ENCODE measurements around the gene TGM2. TPM values are rescaled to one million over a fixed set of nuclear protein-coding genes. Genes with fewer than 3 reads are reported as not detected.

TGM2 gene
- total and polyA plus RNA-seq, 9 of the 15 experiments (the other 6 are each of a cell fraction or from before 2014, with no cell fraction given): 5.5 to 78.5 (median 37.6) TPM

GRCh38 chr20:38143646-38144554, 21.2 kb downstream of the TGM2 start (continued):
- TF ChIP-seq TFE3 (CRISPR knock-in tag; IDR thresholded peaks at IDR 0.05) (no peak), MEF2A (IDR thresholded peaks at IDR 0.05; ENCODE audit: control insufficient read depth, low read depth, low read length) (0 out of 2 replicates have a peak, but pooled peaks have one; percentile 14), ZNF639 (CRISPR knock-in tag; conservative IDR thresholded peaks at IDR 0.05 in 1 of 2, IDR thresholded peaks at IDR 0.05 in 1 of 2) (peak in 1 of 2 experiments; percentile 63; a peak in 2 of 4 replicates), YBX1 (IDR thresholded peaks at IDR 0.05) (no peak), ATF4 (CRISPR knock-in tag; IDR thresholded peaks at IDR 0.05) (no peak), GATA2 (CRISPR knock-in tag; IDR thresholded peaks at IDR 0.05) (no peak), AFF4 (CRISPR knock-in tag; IDR thresholded peaks at IDR 0.05) (no peak), NR2C2 (CRISPR knock-in tag; IDR thresholded peaks at IDR 0.05) (no peak), NR2C2 (tag; IDR thresholded peaks at IDR 0.05) (peak; percentile 84), PCBP2 (IDR thresholded peaks at IDR 0.05; ENCODE audit: low read depth, low read length, poor library complexity, severe bottlenecking) (no peak), ZNF507 (tag; conservative IDR thresholded peaks at IDR 0.05) (0 out of 2 replicates have a peak, but pooled peaks have one; percentile 29), YY1 (IDR thresholded peaks at IDR 0.05; ENCODE audit: borderline replicate concordance in 1 of 3, control insufficient read depth in 1 of 3, extremely low read depth in 1 of 3, insufficient read depth in 3 of 3, insufficient read length in 1 of 3, insufficient replicate concordance in 2 of 3, low read depth in 1 of 3, low read length in 2 of 3) (no peak), ESRRA (IDR thresholded peaks at IDR 0.05; ENCODE audit: borderline replicate concordance, low read depth) (0 out of 2 replicates have a peak, but pooled peaks have one; percentile 35), HSF4 (CRISPR knock-in tag; IDR thresholded peaks at IDR 0.05; ENCODE audit: borderline replicate concordance) (no peak), SREBF2 (CRISPR knock-in tag; IDR thresholded peaks at IDR 0.05) (no peak), FOXJ2 (tag; IDR thresholded peaks at IDR 0.05) (no peak), ZNF707 (CRISPR knock-in tag; conservative IDR thresholded peaks at IDR 0.05) (no peak)
